Measurements from ENCODE around the gene CHN2.

DNA sequence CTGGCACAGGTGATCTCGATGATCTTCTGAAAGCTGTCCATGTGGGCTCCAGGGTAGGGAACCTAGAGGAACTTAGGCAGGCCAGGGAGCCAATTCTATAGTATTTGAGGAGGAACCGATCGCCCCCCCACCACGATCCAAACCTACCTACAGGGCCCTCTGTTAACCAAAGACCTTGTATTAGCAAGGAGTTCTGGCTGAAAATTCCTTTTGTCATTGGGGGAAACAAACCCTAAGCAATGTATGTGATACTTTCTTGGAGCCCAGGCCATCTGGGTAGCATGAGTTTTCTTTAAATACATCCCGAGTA lies 62.1 kb downstream of the CHN2 start:
- TF ChIP-seq, protein P1, sequence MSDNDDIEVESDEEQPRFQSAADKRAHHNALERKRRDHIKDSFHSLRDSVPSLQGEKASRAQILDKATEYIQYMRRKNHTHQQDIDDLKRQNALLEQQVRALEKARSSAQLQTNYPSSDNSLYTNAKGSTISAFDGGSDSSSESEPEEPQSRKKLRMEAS (IDR thresholded peaks at IDR 0.05): no peak
- TF ChIP-seq CHD4 (IDR thresholded peaks at IDR 0.05; ENCODE audit: borderline replicate concordance): no peak
- TF ChIP-seq, protein P2, sequence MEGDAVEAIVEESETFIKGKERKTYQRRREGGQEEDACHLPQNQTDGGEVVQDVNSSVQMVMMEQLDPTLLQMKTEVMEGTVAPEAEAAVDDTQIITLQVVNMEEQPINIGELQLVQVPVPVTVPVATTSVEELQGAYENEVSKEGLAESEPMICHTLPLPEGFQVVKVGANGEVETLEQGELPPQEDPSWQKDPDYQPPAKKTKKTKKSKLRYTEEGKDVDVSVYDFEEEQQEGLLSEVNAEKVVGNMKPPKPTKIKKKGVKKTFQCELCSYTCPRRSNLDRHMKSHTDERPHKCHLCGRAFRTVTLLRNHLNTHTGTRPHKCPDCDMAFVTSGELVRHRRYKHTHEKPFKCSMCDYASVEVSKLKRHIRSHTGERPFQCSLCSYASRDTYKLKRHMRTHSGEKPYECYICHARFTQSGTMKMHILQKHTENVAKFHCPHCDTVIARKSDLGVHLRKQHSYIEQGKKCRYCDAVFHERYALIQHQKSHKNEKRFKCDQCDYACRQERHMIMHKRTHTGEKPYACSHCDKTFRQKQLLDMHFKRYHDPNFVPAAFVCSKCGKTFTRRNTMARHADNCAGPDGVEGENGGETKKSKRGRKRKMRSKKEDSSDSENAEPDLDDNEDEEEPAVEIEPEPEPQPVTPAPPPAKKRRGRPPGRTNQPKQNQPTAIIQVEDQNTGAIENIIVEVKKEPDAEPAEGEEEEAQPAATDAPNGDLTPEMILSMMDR (IDR thresholded peaks at IDR 0.05): no peak
- no peak for TF ChIP-seq RCOR1 (IDR thresholded peaks at IDR 0.05; ENCODE audit: low read depth, low read length)

Measured in A549 (cell line).